Measurements from ENCODE around the gene ZNG1F.
"Not testable (repeated sequence)": the region's sequence is repeated elsewhere in the genome, so short reads cannot be mapped to it uniquely, and the experiment has no call there.

The ZNG1F gene

GRCh38 chr9:41124250-41125108 lies 64.6 kb downstream of the ZNG1F start:
- not testable (repeated sequence) for DNase-seq (ENCODE audit: low spot score)

- not testable (repeated sequence) for DNase-seq (ENCODE audit: low spot score)
Observed at GRCh38 chr9:41123812-41124211, 65.3 kb downstream of the ZNG1F start.

- DNase-seq (ENCODE audit: low spot score): not testable (repeated sequence)
Observed at GRCh38 chr9:41123396-41123795, 65.7 kb downstream of the ZNG1F start.

DNA sequence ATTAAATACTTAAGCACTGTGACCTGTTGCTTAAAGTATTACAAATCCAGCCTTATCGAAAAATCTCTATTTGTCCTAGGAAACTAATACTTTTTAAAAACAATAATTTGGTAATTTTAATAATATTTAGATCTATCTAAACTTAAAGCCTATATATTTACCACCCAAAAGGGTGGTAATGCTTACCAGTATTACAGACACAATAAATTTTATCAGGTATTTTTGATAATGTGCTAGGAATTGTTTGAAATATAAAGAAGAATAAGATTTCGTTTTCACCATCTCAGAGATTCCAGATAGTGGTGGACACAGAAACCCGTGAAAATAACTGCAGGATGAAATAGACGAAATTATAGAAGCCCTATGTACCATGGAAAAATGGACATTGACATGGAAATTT lies 68.4 kb downstream of the ZNG1F start:
- not testable (repeated sequence) for DNase-seq (ENCODE audit: low spot score)

DNA sequence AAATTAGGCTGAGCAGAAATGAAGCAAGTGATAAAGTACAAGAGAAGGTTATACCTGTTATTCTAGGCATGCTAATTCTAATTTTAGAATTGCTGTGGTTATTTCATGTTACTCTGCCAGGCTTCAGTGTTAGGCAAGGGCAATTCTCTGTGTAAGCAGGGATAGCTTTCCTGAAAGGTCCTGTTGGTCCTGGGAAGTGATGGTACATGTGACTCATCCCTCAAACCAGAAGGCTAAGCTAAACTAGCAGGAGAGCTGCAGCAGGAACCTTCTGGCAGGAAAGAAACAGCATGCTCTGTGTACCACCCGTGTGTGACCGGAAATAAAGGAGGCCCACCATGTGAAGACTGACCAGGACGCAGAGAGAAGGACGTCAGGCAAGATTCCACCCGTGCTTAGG lies 69.4 kb downstream of the ZNG1F start:
- not testable (repeated sequence) for DNase-seq (ENCODE audit: low spot score)

DNA sequence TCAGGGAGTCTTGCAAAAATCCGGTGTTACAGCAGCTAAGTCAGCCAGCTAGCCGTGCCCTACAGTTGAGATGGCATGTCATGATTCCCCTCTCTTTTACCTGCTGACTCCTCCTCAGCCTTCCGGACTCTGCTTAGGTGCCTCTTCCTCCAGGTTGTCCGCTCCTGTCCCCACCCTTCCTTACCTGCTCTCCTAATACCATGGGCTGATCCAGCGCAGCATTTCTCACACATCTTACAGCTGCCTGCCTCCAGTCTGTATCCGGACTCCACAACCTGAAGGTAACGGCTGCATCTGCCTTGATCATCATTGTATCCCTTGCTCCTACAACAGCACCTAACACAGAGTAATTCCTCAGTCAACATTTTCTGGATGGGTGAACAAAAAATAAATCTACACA lies 69.8 kb downstream of the ZNG1F start:
- not testable (repeated sequence) for DNase-seq (ENCODE audit: low spot score)

DNA sequence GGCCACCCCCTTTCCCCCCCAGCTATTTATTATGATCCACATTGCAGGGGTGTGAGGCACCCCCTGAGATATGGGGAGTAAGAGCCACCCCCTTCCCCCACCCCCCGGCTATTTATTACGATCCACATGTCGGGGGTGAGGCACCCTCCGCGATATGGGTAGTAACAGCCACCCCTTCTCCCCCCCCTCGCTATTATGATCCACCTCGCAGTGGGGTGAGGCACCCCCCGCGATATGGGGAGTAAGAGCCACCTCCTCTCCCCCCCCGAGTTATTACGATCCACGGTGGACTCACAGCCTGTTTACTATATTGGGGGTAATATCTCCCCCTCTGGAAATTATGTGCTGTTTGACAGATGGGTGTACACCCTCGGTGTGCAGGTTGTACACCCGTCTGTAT lies 75.8 kb downstream of the ZNG1F start:
- DNase-seq (ENCODE audit: low spot score): not testable (repeated sequence)

- DNase-seq (ENCODE audit: low spot score): not testable (repeated sequence)
Observed at GRCh38 chr9:41111414-41111813, 77.7 kb downstream of the ZNG1F start.

DNA sequence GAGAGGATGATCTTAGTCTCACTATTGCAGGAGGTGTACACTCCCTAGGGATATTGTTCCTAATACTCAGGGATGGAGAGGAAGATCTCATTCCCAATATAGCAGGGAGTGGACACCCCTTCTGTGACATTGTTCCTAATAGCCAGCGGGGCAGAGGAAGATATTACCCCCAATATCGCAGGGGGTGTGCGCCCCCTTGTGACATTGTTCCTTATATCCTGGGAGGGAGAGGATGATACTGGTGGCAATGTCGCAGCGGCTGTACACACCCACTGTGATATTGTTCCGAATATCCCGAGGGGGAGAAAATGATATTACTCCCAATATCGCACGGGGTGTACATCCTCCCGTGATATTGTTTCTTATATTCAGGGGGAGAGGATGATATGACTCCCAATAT lies 78.2 kb downstream of the ZNG1F start:
- DNase-seq (ENCODE audit: low spot score): not testable (repeated sequence)

- not testable (repeated sequence) for DNase-seq (ENCODE audit: low spot score)
Observed at GRCh38 chr9:41109253-41109652, 79.9 kb downstream of the ZNG1F start.

DNA sequence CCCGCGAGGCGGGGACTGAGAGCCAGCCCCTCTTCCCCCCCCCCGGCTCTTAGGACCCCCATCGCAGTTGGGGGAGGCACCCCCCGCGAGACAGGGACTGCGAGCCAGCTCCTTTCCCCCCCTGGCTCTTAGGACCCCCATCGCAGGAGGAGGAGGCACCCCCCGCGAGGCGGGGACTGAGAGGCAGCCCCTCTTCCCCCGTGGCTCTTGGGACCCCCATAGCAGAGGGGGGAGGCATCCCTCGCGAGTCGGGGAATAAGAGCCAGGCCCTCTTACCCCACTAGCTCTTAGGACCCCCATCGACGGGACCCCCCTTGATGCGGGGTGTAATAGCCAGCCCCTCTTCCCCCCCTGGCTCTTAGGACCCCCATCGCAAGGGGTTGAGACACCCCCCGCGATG lies 80.3 kb downstream of the ZNG1F start:
- DNase-seq (ENCODE audit: low spot score): not testable (repeated sequence)

- not testable (repeated sequence) for DNase-seq (ENCODE audit: low spot score)
Observed at GRCh38 chr9:41106472-41107116, 82.5 kb downstream of the ZNG1F start.

DNA sequence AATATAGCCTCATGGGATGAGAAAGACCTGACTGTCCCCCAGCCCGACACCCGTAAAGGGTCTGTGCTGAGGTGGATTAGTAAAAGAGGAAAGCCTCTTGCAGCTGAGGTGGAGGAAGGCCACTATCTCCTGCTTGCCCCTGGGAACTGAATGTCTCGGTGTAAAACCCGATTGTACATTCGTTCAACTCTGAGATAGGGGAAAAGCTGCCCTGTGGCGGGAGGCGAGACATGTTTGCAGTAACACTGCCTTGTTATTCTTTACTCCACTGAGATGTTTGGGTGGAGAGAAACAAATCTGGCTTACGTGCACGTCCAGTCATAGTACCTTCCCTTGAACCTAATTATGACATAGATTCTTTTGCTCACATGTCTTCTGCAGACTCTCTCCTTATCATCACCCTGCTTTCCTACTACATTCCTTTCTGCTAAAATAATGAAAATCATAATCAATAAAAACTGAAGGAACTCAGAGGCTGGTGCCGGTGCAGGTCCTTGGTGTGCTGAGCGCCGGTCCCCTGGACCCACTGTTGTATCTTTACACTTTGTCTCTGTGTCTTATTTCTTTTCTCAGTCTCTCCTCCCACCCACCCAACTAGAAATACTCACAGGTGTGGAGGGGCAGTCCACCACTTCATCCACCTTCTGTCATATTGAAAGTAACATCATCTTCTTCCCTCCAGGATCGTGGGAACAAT lies 83.4 kb downstream of the ZNG1F start:
- DNase-seq (ENCODE audit: low spot score): not testable (repeated sequence)

- DNase-seq (ENCODE audit: low spot score): not testable (repeated sequence)
Observed at GRCh38 chr9:41104542-41104941, 84.6 kb downstream of the ZNG1F start.

GRCh38 chr9:41100508-41100907 lies 88.6 kb downstream of the ZNG1F start:
- DNase-seq (ENCODE audit: low spot score): not testable (repeated sequence)

- DNase-seq (ENCODE audit: low spot score): not testable (repeated sequence)
Observed at GRCh38 chr9:41098759-41099158, 90.4 kb downstream of the ZNG1F start.

- DNase-seq (ENCODE audit: low spot score): not testable (repeated sequence)
Observed at GRCh38 chr9:41095060-41095459, 94.1 kb downstream of the ZNG1F start.

- not testable (repeated sequence) for DNase-seq (ENCODE audit: low spot score)
Observed at GRCh38 chr9:41094010-41094773, 94.9 kb downstream of the ZNG1F start.

- DNase-seq (ENCODE audit: low spot score): not testable (repeated sequence)
Observed at GRCh38 chr9:41090922-41091321, 98.2 kb downstream of the ZNG1F start.

DNA sequence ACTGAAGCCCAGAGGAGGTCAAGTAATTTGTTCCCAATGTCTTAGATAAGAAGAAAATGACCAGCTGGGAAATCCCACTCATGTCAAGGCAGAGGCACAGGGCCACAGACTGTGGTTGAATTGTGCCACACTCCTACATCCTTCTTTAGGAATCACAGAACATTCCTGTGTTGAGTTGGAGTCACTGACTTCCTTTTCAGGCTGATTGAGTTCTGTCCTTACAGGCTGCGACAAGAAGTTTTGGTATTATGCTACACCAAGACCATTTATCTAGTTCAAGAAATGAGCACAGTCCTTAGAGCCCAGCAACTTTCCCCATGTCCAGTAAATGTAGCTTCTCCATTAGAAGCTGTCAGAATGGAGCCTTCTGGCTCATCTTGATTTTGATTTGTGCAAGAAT lies 98.7 kb downstream of the ZNG1F start:
- not testable (repeated sequence) for DNase-seq (ENCODE audit: low spot score)

- DNase-seq (ENCODE audit: low spot score): not testable (repeated sequence)
Observed at GRCh38 chr9:41088450-41089059, 100.6 kb downstream of the ZNG1F start.
